K562 (cell line): ENCODE measurements around the gene TLNRD1. TPM values are rescaled to one million over a fixed set of nuclear protein-coding genes. Genes with fewer than 3 reads are reported as not detected.

Experiments used
- ATF4 ChIP-seq: fragments of 450-650 bp; formaldehyde crosslinking; IDR thresholded peaks from 2 replicates; pipeline ENCODE4 v1.4.0; 2022; ENCODE audit warnings: mild to moderate bottlenecking, moderate library complexity
- CREBBP ChIP-seq: IDR thresholded peaks from one replicate; pipeline ENCODE4 v1.6.1; 2012; ENCODE audit warnings: low read depth, mild to moderate bottlenecking, control low read depth, inconsistent platforms, low read length
- CXXC5 ChIP-seq: fragments of 250-450 bp; sonication (Bioruptor Pico); IDR thresholded peaks from 2 replicates; pipeline ENCODE4 v1.8.0; 2022; ENCODE audit warnings: inconsistent platforms, mild to moderate bottlenecking, moderate library complexity
- DMBX1 ChIP-seq: fragments of 250-450 bp; sonication (Bioruptor Pico); IDR thresholded peaks from 2 replicates; pipeline ENCODE4 v1.8.0; 2022; ENCODE audit warnings: inconsistent platforms, mild to moderate bottlenecking, moderate library complexity, borderline replicate concordance
- ETV6 ChIP-seq, 3 experiments: fragments of 150-350 bp in 1 of 3; sonication (generic) in 1 of 3; formaldehyde crosslinking in 1 of 3; IDR thresholded peaks; 2 replicates each; pipeline versions ENCODE4 v1.6.1 to v1.8.0; 2014 to 2022; ENCODE audit warnings: borderline replicate concordance in 2 of 3, low read depth in 2 of 3, antibody characterized with exemption in 1 of 3, low read length in 1 of 3, mild to moderate bottlenecking in 1 of 3, missing genetic modification reagents in 1 of 3
- HES1 ChIP-seq: fragments of 450-650 bp; IDR thresholded peaks from 2 replicates; pipeline ENCODE4 v1.6.1; 2016; ENCODE audit warnings: low read depth, mild to moderate bottlenecking, moderate library complexity
- KAT2B ChIP-seq: IDR thresholded peaks from one replicate; pipeline ENCODE4 v1.6.1; 2012; ENCODE audit warnings: low read depth, mild to moderate bottlenecking, control low read depth, inconsistent platforms, low read length, moderate library complexity
- KAT7 ChIP-seq: sonication (generic); formaldehyde crosslinking; IDR thresholded peaks from 2 replicates; pipeline ENCODE4 v1.8.0; 2022; ENCODE audit warnings: missing genetic modification reagents, mild to moderate bottlenecking, borderline replicate concordance
- MAFG ChIP-seq: fragments of 450-650 bp; conservative IDR thresholded peaks from 2 replicates; pipeline ENCODE4 v1.6.1; 2016; ENCODE audit warnings: missing genetic modification characterization, missing compliant biosample characterization
- MLLT1 ChIP-seq, 2 experiments: fragments of 450-650 bp; IDR thresholded peaks; 2 replicates each; pipeline ENCODE4 v1.6.1; 2016
- NBN ChIP-seq: fragments of 450-650 bp; IDR thresholded peaks from 2 replicates; pipeline ENCODE4 v1.6.1; 2016; ENCODE audit warnings: low read depth, mild to moderate bottlenecking
- NFXL1 ChIP-seq: fragments of 450-650 bp; formaldehyde crosslinking; IDR thresholded peaks from 2 replicates; pipeline ENCODE4 v1.4.0; 2021; ENCODE audit warnings: mild to moderate bottlenecking
- NR2C2 ChIP-seq, 2 experiments: fragments of 200-800 bp in 1 of 2; sonication (Bioruptor generic) in 1 of 2; sonication (generic) in 1 of 2; formaldehyde crosslinking in 1 of 2; IDR thresholded peaks; 2 replicates each; pipeline versions ENCODE4 v1.6.1 to v1.8.0; 2016 to 2022; ENCODE audit warnings: mild to moderate bottlenecking in 1 of 2, missing compliant biosample characterization in 1 of 2, missing genetic modification characterization in 1 of 2, missing genetic modification reagents in 1 of 2
- NR2F6 ChIP-seq: fragments of 450-650 bp; formaldehyde crosslinking; IDR thresholded peaks from 2 replicates; pipeline ENCODE4 v1.4.0; 2020; ENCODE audit warnings: mild to moderate bottlenecking
- NR4A1 ChIP-seq, 2 experiments: fragments of 250-450 bp in 1 of 2; fragments of 450-650 bp in 1 of 2; sonication (Bioruptor Pico) in 1 of 2; IDR thresholded peaks; 2 replicates each; pipeline versions ENCODE4 v1.4.0 to v1.6.1; 2016 to 2020; ENCODE audit warnings: mild to moderate bottlenecking in 2 of 2, missing compliant biosample characterization in 1 of 2, missing genetic modification characterization in 1 of 2, moderate library complexity in 1 of 2
- PHB ChIP-seq: fragments of 250-450 bp; sonication (Bioruptor Pico); IDR thresholded peaks from 2 replicates; pipeline ENCODE4 v1.5.0; 2021
- SRSF9 ChIP-seq: fragments of 200-400 bp; formaldehyde crosslinking; IDR thresholded peaks from 2 replicates; pipeline ENCODE4 v1.6.1; 2017; ENCODE audit warnings: low read depth, low read length, borderline replicate concordance
- TAF15 ChIP-seq: fragments of 200-400 bp; formaldehyde crosslinking; IDR thresholded peaks from 2 replicates; pipeline ENCODE4 v1.6.1; 2017; ENCODE audit warnings: mild to moderate bottlenecking, low read depth, low read length, moderate library complexity
- THRA ChIP-seq: fragments of 450-650 bp; IDR thresholded peaks from 2 replicates; pipeline ENCODE4 v1.6.1; 2017; ENCODE audit warnings: mild to moderate bottlenecking, moderate library complexity
- ZNF165 ChIP-seq: fragments of 250-450 bp; sonication (Bioruptor Pico); IDR thresholded peaks from 2 replicates; pipeline ENCODE4 v1.4.0; 2020; ENCODE audit warnings: borderline replicate concordance
- ZNF212 ChIP-seq: fragments of 450-650 bp; formaldehyde crosslinking; IDR thresholded peaks from 2 replicates; pipeline ENCODE4 v1.4.0; 2020; ENCODE audit warnings: mild to moderate bottlenecking
- ZNF311 ChIP-seq: fragments of 250-450 bp; sonication (Bioruptor Pico); IDR thresholded peaks from 2 replicates; pipeline ENCODE4 v1.4.0; 2020; ENCODE audit warnings: mild to moderate bottlenecking, moderate library complexity
- ZNF316 ChIP-seq: fragments of 450-650 bp; IDR thresholded peaks from 2 replicates; pipeline ENCODE4 v1.6.1; 2016
- polyA plus RNA-seq, 8 experiments: library from polyadenylated mRNA; depleted of rRNA in 4 of 8; stranded (reverse) in 5 of 8; unstranded in 3 of 8; fragments of >200 nt; fragmentation: Nextera tagmentation in 2 of 8; fragmentation: Illumina TruSeq in 1 of 8; extraction: Ambion mirVana in 2 of 8; extraction: Trizol in 1 of 8; gene quantifications; 2 replicates each; pipeline versions ENCODE4 v1.2.1 to v1.2.3, GENCODE V29; 2011 to 2014; ENCODE audit warnings: inconsistent platforms in 1 of 8, missing spikeins in 1 of 8
- total RNA-seq, 7 experiments: library from RNA; depleted of rRNA in 6 of 7; stranded (reverse); fragments of >200 nt in 6 of 7; fragmentation: Illumina TruSeq in 2 of 7; extraction: Trizol in 2 of 7; gene quantifications; 2 replicates each; pipeline versions ENCODE4 v1.2.1 to v1.2.3, GENCODE V29; 2011 to 2021; ENCODE audit warnings: low replicate concordance in 1 of 7

Gene TLNRD1
- total and polyA plus RNA-seq, 9 of the 15 experiments (the other 6 are each of a cell fraction or from before 2014, with no cell fraction given) = 1.1 to 33.1 (median 5.7) TPM

DNA sequence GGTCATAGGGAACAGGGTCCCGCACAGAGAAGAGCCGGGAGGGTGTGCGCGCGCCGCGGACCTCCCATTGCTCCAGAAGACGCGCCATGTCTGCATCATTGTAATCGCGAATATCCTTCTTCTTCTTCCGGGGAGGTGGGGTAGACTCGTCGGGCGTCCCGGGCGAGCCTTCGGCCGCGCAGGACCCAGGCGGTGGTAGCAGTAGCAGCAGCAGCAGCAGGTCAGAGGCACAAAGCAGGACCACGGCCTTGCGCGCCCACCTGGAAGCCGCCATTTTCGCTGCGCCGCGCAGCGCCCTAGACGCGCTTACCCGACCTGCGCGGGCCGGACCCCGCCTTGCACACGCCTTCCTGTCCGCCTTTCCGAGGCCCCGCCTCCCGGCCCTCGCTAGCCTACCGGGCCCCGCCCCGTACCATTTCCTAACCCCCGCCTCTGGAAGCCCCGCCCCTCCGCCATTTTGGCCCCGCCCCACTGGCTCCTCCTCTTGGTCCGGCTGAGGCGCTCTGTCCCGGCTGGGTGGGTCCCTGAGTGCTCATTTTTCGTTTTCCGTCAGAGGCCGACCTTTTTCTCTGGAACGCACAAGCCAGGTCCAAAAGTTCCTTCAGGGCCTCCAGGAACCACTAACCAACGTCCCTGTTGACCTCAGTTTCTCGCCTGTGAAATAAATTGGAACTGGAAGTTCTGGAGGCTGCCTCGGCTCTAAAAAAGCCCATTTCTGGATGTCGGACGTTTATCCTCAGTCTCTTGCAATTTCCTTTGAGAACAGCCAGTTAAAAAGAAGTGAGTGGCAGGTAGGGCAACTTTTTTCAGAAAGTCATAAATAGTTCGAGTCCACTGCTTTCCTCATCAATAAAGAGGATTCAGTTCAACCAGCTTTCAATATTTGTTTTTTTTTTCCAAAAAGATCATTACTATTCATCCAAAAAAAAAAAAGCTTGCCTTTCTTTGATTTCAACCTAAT is 10.9 kb upstream of the TLNRD1 start, which contains the start of gene MESD (continued):
- TF ChIP-seq ATF4 (CRISPR knock-in tag) = no peak
- TF ChIP-seq NR2F6 (CRISPR knock-in tag) = no peak
- no peak for TF ChIP-seq ZNF165
- TF ChIP-seq MLLT1 (IDR thresholded peaks at IDR 0.05) = peak in 1 of 2 experiments; percentile 47; a peak in 1 of 4 replicates
- TF ChIP-seq NR4A1 (CRISPR knock-in tag; IDR thresholded peaks at IDR 0.05) = no peak
- TF ChIP-seq NR4A1 (tag; IDR thresholded peaks at IDR 0.05) = no peak
- no peak for TF ChIP-seq NFXL1
- no peak for TF ChIP-seq THRA
- peak; percentile 29; the same call in 1 of the 2 replicates for TF ChIP-seq NBN
- TF ChIP-seq TAF15 = no peak
- peak; percentile 83 for TF ChIP-seq CXXC5
- no peak for TF ChIP-seq SRSF9
- TF ChIP-seq NR2C2 (CRISPR knock-in tag; IDR thresholded peaks at IDR 0.05) = no peak
- peak; percentile 75 for TF ChIP-seq NR2C2 (tag; IDR thresholded peaks at IDR 0.05)
- no peak for TF ChIP-seq ZNF212 (CRISPR knock-in tag)
- TF ChIP-seq ZNF316 = peak; percentile 38
- no peak for TF ChIP-seq CREBBP
- TF ChIP-seq KAT7 (CRISPR knock-in tag) = no peak
- TF ChIP-seq KAT2B = no peak
- peak; percentile 71; the same call in 1 of the 2 replicates for TF ChIP-seq PHB (CRISPR knock-in tag)
- TF ChIP-seq MAFG (tag) = no peak
- TF ChIP-seq DMBX1 (CRISPR knock-in tag) = no peak
- TF ChIP-seq HES1 = no peak
- no peak for TF ChIP-seq ZNF311
- TF ChIP-seq ETV6 (IDR thresholded peaks at IDR 0.05; ENCODE audit: borderline replicate concordance in 1 of 2, low read depth in 2 of 2, low read length in 1 of 2) = no peak
- no peak for TF ChIP-seq ETV6 (CRISPR knock-in tag; IDR thresholded peaks at IDR 0.05; ENCODE audit: borderline replicate concordance)
